Caco-2 (cell line): ENCODE results near the gene FAH. TPM values are rescaled to one million over a fixed set of nuclear protein-coding genes. Genes with fewer than 3 reads are reported as not detected.

Source experiments
- BruUV-seq: library from RNA; stranded (reverse); fragments of 400-500 nt; replicated peaks from 2 replicates; lab custom pipeline; 2021; lab: Mats Ljungman, UMichigan
- CTCF ChIA-PET: fragments of 300-600 bp; sonication (Branson Sonifier 250); formaldehyde crosslinking; loops from one replicate; lab custom pipeline; 2022; ENCODE audit warnings: antibody characterized with exemption; lab: Charles Lee
- POLR2A ChIA-PET: fragments of 300-600 bp; sonication (Branson Sonifier 250); formaldehyde crosslinking; loops from one replicate; lab custom pipeline; 2022; ENCODE audit warnings: antibody characterized with exemption; lab: Charles Lee
- DNase-seq, 2 experiments: peaks; one replicate each; pipeline versions ENCODE4 v3.0.0 to v3.0.0-alpha.2; 2020 to 2022
- H3K27me3 ChIP-seq: replicated peaks from 2 replicates; pipeline ENCODE4 v1.6.0; 2011; ENCODE audit warnings: low read length; ENCODE audit not compliant: control insufficient read depth, insufficient read depth
- H3K36me3 ChIP-seq: 2 replicates; pipeline ENCODE4 v1.5.1; 2011; ENCODE audit warnings: low read length; ENCODE audit not compliant: control insufficient read depth, insufficient read depth
- H3K4me1 ChIP-seq: fragments of 250-450 bp; sonication (Bioruptor Pico); 2 replicates; pipeline ENCODE4 v1.5.1; 2020; ENCODE audit warnings: mild to moderate bottlenecking
- H3K4me3 ChIP-seq: 2 replicates; pipeline ENCODE4 v1.5.1; 2011; ENCODE audit warnings: low read depth, mild to moderate bottlenecking, control low read depth, low read length
- H3K9me3 ChIP-seq: fragments of 250-450 bp; sonication (Bioruptor Pico); 2 replicates; pipeline ENCODE4 v1.5.1; 2020; ENCODE audit warnings: mild to moderate bottlenecking, moderate library complexity
- H3K27ac Mint-ChIP-seq: one replicate; pipeline ENCODE4 v1.8.0; 2022; ENCODE audit warnings: mixed read lengths; ENCODE audit not compliant: unreplicated experiment
- H3K27me3 Mint-ChIP-seq: one replicate; pipeline ENCODE4 v1.8.0; 2022; ENCODE audit warnings: mixed read lengths; ENCODE audit not compliant: insufficient read depth, unreplicated experiment
- H3K36me3 Mint-ChIP-seq: one replicate; pipeline ENCODE4 v1.8.0; 2022; ENCODE audit warnings: mild to moderate bottlenecking, mixed read lengths; ENCODE audit not compliant: insufficient read depth, unreplicated experiment
- H3K4me1 Mint-ChIP-seq: one replicate; pipeline ENCODE4 v1.8.0; 2022; ENCODE audit warnings: low read depth, mixed read lengths; ENCODE audit not compliant: unreplicated experiment
- H3K4me3 Mint-ChIP-seq: one replicate; pipeline ENCODE4 v1.8.0; 2022; ENCODE audit warnings: mild to moderate bottlenecking, moderate library complexity, mixed read lengths; ENCODE audit not compliant: unreplicated experiment
- H3K9me3 Mint-ChIP-seq: one replicate; pipeline ENCODE4 v1.8.0; 2022; ENCODE audit warnings: mixed read lengths; ENCODE audit not compliant: unreplicated experiment
- intact Hi-C: fragments of 100-400 bp; cut with micrococcal nuclease; formaldehyde crosslinking; loops from one replicate; pipeline ENCODE4 v1.10.0; 2022; ENCODE audit not compliant: unreplicated experiment
- total RNA-seq: library from RNA; stranded (reverse); gene quantifications from 2 replicates; pipeline ENCODE4 v1.2.3, GENCODE V29; 2022
- TF ChIP-seq, protein P1 (sequence below), 2 experiments: fragments of 200-600 bp in 1 of 2; IDR thresholded peaks; 1 replicate in 1 of 2; 2 replicates in 1 of 2; pipeline versions ENCODE4 v1.5.1 to v1.8.0; 2011 to 2022; ENCODE audit warnings: antibody characterized with exemption in 1 of 2, control low read depth in 1 of 2, inconsistent platforms in 1 of 2, low read depth in 1 of 2, low read length in 1 of 2, mild to moderate bottlenecking in 1 of 2, moderate library complexity in 1 of 2; ENCODE audit not compliant: insufficient read depth in 1 of 2, severe bottlenecking in 1 of 2, unreplicated experiment in 1 of 2

FAH gene
- total RNA-seq, 1 experiment from 2014 or later, result 20.4 TPM

DNA sequence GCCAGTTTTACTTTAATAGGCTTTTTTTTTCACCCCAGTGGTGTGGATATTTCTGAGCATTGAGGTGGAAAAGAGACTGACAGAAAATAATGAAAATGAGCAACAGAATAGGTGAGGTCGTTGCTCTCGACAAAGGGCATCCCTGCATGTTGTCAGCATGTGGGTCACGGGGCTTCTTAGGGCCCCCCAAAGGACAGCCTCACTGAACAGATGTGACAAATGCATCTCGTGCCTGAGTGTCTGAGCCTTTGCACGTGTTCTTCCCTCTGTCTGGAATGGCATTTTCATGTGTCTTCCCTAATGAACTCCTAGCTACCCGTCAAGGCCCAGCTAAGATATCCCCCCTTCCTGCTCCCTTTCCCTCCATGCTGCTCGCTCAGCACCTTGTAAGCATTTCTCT is 31.8 kb downstream of the FAH start:
- POLR2A ChIA-PET, result no interaction called here
- no peak overlapping the region for H3K4me3 ChIP-seq
- Mint-ChIP-seq H3K9me3 (no peaks in the 10 kb centered on the region), H3K27me3 (no peaks in the 10 kb centered on the region), H3K36me3 (no peaks in the 10 kb centered on the region), H3K27ac (no peak overlapping the region), H3K4me1 (no peaks in the 10 kb centered on the region), H3K4me3 (no peak overlapping the region)
- no TSS peak for BruUV-seq
- H3K36me3 ChIP-seq, result no peaks in the 10 kb centered on the region; the same call in none of the 2 replicates
- no peaks in the 10 kb centered on the region for H3K27me3 ChIP-seq
- H3K9me3 ChIP-seq, result no peaks in the 10 kb centered on the region
- DNase-seq, result no peak
- intact Hi-C loops, result no loop called here
- CTCF ChIA-PET, result interaction anchor here (0.7 kb wide), 1 partner anchor 125 kb away, joined by 3 read pairs; no protein-coding TSS in a partner anchor
- H3K4me1 ChIP-seq, result no peaks in the 10 kb centered on the region
- TF ChIP-seq, protein P1, sequence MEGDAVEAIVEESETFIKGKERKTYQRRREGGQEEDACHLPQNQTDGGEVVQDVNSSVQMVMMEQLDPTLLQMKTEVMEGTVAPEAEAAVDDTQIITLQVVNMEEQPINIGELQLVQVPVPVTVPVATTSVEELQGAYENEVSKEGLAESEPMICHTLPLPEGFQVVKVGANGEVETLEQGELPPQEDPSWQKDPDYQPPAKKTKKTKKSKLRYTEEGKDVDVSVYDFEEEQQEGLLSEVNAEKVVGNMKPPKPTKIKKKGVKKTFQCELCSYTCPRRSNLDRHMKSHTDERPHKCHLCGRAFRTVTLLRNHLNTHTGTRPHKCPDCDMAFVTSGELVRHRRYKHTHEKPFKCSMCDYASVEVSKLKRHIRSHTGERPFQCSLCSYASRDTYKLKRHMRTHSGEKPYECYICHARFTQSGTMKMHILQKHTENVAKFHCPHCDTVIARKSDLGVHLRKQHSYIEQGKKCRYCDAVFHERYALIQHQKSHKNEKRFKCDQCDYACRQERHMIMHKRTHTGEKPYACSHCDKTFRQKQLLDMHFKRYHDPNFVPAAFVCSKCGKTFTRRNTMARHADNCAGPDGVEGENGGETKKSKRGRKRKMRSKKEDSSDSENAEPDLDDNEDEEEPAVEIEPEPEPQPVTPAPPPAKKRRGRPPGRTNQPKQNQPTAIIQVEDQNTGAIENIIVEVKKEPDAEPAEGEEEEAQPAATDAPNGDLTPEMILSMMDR (IDR thresholded peaks at IDR 0.05; ENCODE audit: insufficient read depth in 1 of 2, low read depth in 1 of 2, low read length in 1 of 2, severe bottlenecking in 1 of 2, unreplicated experiment in 1 of 2), result no peak

DNA sequence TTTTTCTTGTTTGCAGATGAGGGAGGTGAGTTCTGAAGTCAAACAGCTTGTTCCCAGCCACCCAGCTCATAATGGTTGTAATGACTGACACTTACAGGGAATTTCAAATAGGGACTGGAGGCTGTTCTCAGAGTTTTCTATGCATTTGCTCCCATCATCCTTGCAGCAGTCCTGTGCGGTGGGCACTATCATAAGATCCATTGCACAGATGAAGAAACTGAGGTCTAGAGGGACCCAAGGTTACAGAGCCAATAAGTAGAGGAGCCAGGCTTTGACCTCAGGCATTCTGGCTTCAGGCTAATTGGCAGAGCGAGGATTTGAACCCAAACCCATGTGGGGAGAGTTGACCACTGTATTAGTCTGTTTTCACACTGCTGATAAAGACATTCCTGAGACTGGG is 32.4 kb downstream of the FAH start:
- Histone ChIP-seq H3K27me3 (no peaks in the 10 kb centered on the region), H3K36me3 (no peaks in the 10 kb centered on the region; the same call in none of the 2 replicates), H3K9me3 (no peaks in the 10 kb centered on the region), H3K4me3 (no peak overlapping the region), H3K4me1 (no peaks in the 10 kb centered on the region)
- intact Hi-C loops, result no loop called here
- TF ChIP-seq, protein P1 (IDR thresholded peaks at IDR 0.05; ENCODE audit: insufficient read depth in 1 of 2, low read depth in 1 of 2, low read length in 1 of 2, severe bottlenecking in 1 of 2, unreplicated experiment in 1 of 2), result no peak
- Mint-ChIP-seq H3K9me3 (no peaks in the 10 kb centered on the region), H3K4me3 (no peak overlapping the region), H3K4me1 (no peaks in the 10 kb centered on the region), H3K36me3 (no peaks in the 10 kb centered on the region), H3K27ac (no peak overlapping the region), H3K27me3 (no peaks in the 10 kb centered on the region)
- ChIA-PET CTCF (no interaction called here), POLR2A (no interaction called here)
- no peak for DNase-seq
- no TSS peak for BruUV-seq

DNA sequence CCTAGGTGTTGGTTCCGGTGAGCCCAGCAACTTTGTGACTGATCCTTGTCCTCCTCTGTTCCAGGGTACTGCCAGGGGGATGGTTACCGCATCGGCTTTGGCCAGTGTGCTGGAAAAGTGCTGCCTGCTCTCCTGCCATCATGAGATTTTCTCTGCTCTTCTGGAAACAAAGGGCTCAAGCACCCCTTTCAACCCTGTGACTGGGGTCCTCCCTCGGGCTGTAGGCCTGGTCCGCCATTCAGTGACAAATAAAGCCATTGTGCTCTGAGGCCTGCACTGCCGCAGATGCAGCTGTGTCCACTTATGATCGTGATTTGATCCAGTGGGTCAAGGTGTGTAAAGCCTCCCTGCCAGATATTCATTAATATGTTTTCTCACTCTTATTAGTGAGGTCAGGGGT is 33.3 kb downstream of the FAH start:
- H3K9me3 ChIP-seq, result no peaks in the 10 kb centered on the region
- H3K4me3 Mint-ChIP-seq, result no peak overlapping the region
- ChIA-PET POLR2A (no interaction called here), CTCF (no interaction called here)
- no peak for DNase-seq
- H3K27ac Mint-ChIP-seq, result no peak overlapping the region
- no peak overlapping the region for H3K4me3 ChIP-seq
- no TSS peak for BruUV-seq
- no peaks in the 10 kb centered on the region for H3K36me3 Mint-ChIP-seq
- no peaks in the 10 kb centered on the region; the same call in none of the 2 replicates for H3K36me3 ChIP-seq
- TF ChIP-seq, protein P1 (IDR thresholded peaks at IDR 0.05; ENCODE audit: insufficient read depth in 1 of 2, low read depth in 1 of 2, low read length in 1 of 2, severe bottlenecking in 1 of 2, unreplicated experiment in 1 of 2), result no peak
- H3K4me1 ChIP-seq, result no peaks in the 10 kb centered on the region
- H3K9me3 Mint-ChIP-seq, result no peaks in the 10 kb centered on the region
- no peaks in the 10 kb centered on the region for H3K4me1 Mint-ChIP-seq
- H3K27me3 Mint-ChIP-seq, result no peaks in the 10 kb centered on the region
- H3K27me3 ChIP-seq, result no peaks in the 10 kb centered on the region
- intact Hi-C loops, result no loop called here
